Non-pigmented ciliary epithelial cell (primary cell): Measurements from ENCODE around the gene LAMB1.

Experiments used
- DNase-seq: peaks from one replicate; pipeline ENCODE4 v3.0.0-alpha.2; 2010; ENCODE audit warnings: low read depth

LAMB1 gene

DNA sequence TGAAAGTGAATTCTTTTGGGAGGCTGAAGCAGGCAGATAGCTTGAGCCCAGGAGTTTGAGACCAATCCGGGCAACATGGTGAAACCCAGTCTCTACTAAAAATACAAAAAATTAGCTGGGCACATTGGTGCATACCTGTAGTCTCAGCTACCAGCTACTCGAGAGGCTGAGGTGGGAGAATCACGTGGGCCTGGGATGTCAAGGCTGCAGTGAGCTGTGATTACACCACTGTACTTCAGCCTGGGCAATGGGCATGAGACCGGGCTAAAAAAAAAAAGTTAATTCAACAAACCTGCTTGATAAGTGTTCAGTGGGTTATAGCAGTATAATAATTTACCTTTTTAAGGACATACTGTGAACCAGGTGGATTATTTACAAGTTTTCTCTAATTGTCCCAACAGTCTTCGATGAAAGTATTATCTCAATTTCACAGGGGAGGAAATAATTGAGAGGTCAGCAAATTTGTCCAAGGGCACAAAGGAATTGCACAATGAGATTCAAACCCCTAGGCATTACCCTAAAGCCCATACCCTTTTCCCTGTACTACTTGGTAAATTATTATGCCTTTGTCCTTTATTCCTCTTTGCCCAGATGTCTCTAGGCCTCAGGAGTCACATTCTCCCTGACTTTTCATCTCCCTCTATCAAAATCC is 125.1 kb downstream of the LAMB1 start:
- DNase-seq = no peak

DNA sequence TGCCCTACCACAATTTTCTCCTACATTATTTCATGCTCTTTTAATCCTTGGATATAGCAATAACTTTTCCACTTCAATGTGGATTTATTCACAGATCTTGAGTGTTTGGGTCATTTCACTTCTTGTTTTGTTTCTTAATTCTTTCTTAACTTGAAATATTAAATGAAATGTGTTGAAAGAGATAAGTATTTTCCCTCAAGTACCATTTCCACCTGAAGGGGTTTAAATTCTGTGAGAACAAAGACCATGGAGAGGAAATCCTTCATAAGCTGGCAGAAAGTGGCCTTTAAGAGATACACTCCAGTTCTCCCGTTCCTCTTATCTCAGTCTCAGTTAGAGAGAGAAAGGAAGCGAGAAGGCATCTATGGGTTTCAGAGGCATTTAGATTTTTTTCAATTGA is 126.0 kb downstream of the LAMB1 start:
- DNase-seq = no peak

DNA sequence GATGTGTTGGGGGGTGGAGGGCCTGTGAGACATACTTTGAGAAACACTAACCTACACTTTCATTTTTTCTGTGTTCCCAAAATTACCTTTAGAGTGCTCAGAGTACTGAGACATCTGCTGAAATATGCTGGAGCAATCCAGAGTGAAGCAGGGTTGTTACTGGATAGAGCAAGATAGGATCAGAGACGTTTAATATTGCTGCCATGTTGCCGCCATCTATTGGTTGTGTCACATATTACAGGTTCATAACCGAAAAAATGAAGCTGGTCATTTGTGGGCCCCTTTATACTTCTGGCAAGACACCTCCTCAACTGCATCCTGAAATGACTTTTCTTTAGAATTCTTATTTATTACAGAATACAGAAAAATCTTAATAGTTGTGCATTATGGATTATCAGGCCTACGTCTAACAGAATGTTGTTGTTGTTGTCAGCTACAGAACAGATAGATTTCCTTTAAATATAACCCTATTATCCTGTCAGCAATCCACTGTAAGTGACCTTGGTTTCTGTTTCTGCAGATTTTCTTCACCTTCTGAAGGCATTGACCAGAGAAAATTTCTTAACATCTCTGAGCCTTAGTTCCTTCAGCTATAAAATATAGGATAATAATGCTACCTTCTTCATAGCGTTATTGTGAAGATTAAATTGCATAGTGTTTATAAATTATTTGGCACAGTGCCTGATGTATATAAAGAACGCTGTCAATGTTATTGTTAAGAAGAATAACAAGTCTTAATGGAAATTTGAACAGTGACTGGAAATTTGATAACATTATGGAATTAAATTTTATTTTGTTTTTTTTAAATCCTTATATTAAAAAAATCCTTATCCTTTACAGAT is 128.1 kb downstream of the LAMB1 start:
- DNase-seq = no peak

DNA sequence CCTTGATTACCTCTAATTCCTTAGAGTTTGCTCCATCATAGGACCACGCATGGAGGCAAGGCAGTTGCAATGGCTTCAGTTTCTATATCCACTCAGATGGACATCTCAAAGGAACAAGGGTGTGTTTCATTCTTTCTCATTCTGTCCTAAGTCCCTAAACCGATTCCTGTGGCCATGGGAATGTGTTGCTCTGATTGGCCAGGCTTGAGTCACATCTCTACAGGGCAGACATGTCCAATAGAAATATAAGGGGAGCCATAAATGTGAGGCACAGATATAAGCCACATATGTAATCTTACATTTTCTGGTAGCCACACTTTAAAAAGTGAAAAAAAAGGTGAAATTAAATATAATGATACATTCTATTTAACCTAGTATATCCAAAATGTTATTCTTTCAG is 128.8 kb downstream of the LAMB1 start:
- no peak for DNase-seq
